Measurements from ENCODE around the gene MTCL1.

Gene MTCL1

DNA sequence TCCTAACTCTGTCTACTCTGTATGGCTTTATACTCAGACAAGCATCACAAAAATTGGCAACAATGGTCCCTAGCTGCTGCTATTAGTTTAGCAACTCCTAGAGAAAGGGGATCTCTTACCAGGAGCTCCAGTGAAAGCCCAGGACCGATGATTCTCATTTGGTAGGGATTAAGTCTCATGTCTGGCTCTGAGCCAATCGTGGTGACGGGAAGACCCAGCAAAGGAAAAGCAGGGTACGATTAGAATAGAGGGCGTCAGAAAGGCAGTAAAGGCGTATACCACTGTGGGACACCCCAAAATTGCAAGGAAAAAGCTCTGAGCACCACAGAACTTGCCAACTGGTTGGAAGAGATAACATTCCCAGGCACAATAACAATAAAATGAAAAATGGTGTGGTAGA, 129.5 kb downstream of the MTCL1 start:
- no peak for DNase-seq (ENCODE audit: low read depth)

- DNase-seq (ENCODE audit: low read depth) = no peak
Observed at GRCh38 chr18:8835521-8835953, 130.2 kb downstream of the MTCL1 start.

GRCh38 chr18:8839281-8839680, 133.9 kb downstream of the MTCL1 start:
- DNase-seq (ENCODE audit: low read depth) = no peak

GRCh38 chr18:8841781-8842485, 136.6 kb downstream of the MTCL1 start:
- no peak for DNase-seq (ENCODE audit: low read depth)

DNA sequence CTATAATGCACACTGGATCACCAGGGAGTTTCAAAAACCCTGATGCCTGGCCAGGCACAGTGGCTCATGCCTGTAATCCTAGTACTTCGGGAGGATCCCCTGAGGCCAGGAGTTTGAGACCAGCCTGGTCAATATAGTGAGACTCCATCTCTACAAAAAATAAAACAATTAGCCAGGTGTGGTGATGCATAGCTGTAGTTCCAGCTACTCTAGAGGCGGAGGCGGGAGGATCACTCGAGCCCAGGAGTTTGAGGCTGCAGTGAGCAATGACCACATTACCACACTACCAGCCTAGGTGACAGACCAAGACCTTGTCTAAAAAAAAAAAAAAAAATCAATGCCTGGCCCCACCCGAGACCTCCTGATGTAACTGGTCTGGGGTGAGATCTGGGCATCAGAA, 137.2 kb downstream of the MTCL1 start:
- no peak for DNase-seq (ENCODE audit: low read depth)

DNA sequence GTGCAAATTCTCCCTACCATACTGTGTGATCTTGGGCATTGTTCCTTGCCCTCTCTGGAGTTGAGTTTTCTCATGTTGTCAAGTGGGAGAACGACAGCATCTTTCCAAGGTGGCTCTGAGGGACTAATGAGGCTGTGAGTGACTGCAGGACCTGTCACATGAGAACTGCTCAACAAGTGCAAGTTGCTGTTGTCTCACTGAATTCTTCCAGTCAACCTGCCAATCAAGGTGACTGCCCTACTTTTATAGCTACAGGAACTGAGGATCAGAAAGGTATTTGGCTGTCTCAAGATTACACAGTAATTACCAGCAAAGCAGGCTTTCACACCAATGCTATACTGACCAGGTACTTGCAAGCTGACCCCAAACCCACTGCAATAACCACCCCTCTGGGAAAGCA, 137.6 kb downstream of the MTCL1 start:
- DNase-seq (ENCODE audit: low read depth) = no peak

DNA sequence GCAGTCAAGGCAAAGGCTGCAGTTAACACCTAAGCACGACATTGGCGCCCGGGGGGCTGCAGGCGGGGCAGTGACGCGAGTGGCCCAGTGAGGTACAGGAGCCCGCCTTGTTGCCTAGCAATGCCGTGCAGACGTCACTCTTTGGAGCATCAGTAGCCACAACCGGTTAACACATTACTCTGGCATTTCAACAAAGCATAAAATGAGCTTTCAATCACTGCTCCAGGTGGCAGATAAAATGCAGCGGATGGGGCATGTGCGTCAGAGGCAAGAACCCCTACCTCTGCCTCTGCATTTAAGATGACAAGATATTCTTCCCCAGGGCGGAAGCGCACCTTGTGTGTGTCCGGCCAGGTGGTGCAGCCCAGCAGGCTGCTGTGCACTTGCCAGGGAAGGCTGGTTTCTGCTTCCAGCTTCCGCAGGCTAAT, 139.4 kb downstream of the MTCL1 start:
- no peak for DNase-seq (ENCODE audit: low read depth)

- no peak for DNase-seq (ENCODE audit: low read depth)
Observed at GRCh38 chr18:8845506-8845905, 140.2 kb downstream of the MTCL1 start.

DNA sequence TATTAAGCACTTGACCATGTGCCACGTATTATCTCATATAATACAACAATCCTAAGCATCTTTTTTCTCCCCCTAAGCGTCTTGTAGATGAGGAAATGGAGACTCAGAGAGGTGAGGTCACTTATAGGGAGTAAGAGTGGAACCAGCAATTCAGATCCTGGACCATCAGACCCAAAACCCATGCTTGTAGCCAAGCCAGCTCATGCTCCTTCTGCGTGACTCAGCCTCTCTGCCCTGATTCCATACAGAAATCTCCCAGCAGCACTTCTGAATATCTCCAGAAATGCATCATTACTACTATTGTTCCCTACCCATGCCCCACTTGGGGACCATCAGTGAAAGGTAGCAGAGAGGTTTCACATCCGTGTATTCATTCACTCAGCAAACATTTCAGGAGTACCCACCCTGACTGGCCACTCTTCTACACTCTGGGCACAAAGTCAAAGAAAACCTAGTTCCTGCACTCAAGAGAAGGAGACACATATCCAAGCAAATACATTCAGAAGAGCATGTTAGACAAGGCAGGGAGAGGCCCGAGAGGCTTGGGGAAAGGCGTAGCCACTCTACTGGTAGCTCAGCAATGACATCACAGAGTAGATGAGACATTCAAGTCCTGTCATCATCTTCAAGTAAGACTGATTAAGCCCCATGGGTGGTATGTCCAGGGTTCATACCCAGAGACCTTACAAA, 141.9 kb downstream of the MTCL1 start:
- no peak for DNase-seq (ENCODE audit: low read depth)

DNA sequence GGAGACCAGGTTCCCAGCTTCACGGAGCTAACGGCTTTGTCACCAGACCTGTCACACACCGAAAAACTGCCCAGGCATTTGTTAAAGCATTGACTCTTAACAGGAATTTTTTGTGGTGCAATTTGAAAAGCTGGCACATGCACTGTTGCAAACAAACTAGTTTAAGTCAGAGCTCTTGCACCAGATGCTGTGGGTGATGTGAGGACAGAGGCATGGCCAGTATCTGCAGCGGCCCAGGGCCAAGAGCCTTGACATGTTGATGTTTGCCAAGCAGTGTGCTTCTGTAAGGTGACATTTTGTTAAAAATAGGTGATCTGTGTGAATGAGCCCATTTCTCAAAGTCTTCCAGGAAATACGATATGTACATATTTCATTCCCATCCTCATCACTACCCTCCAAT, 142.5 kb downstream of the MTCL1 start:
- no peak for DNase-seq (ENCODE audit: low read depth)

DNA sequence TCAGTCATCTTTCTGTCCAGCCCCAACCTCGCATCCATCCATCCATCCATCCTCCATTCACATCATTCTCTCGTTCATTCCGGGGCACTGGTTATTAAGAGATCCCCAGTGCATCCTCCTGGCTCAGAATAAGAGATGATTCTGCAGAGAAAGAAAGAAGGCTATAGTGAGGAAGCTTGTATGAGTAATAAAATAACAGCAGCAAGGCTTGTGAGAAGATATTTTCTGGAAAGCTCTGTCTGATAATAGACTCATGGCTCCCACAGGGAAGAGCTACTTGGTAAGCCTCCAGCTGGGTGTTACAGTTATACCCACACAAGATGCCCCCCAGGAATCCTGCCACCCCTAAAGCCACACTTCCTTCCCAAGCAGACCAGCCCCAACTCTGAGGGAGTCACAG, 143.2 kb downstream of the MTCL1 start:
- DNase-seq (ENCODE audit: low read depth) = no peak

GRCh38 chr18:8849696-8850095, 144.3 kb downstream of the MTCL1 start:
- DNase-seq (ENCODE audit: low read depth) = no peak

- DNase-seq (ENCODE audit: low read depth) = no peak
Observed at GRCh38 chr18:8851659-8852058, 146.3 kb downstream of the MTCL1 start.

GRCh38 chr18:8854550-8854949, 149.2 kb downstream of the MTCL1 start:
- no peak for DNase-seq (ENCODE audit: low read depth)

DNA sequence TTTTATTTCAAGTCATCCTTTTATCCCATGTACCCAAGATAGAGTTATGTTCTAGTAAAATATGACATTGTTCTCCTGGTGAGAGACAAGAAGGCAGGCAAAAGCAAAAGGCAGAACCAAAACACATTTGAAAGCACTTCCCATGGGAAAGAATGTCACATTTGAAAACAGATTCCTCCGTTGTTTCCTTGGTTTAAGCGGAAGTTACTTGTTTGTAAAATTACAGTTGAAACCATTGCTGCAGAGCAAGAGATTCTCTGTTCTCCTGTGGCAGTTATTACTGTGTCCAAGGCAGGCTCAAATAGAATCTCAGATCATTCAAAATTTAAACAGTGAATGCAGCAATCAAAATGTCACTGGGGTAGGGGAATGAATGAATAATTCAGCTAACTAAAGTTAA, 149.6 kb downstream of the MTCL1 start:
- no peak for DNase-seq (ENCODE audit: low read depth)

DNA sequence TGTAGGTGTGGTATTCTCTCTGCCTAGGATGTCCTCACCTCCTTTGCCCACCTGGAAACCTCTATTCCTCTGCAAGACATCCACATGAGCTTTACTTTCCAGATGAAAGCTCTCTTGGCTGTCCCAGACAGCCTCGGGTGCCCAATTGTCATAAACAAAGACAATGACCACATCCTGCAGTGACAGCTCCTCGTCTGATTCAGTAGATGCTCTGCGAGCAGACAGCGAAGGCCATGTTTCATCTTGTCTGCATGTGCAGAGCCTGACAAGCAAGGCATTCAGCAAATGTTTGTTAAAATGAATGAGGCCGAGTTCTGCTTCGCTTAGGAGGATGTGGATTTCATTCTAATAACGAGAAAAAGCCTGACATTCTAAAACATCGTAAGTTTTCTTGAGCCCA, 150.9 kb downstream of the MTCL1 start:
- no peak for DNase-seq (ENCODE audit: low read depth)

DNA sequence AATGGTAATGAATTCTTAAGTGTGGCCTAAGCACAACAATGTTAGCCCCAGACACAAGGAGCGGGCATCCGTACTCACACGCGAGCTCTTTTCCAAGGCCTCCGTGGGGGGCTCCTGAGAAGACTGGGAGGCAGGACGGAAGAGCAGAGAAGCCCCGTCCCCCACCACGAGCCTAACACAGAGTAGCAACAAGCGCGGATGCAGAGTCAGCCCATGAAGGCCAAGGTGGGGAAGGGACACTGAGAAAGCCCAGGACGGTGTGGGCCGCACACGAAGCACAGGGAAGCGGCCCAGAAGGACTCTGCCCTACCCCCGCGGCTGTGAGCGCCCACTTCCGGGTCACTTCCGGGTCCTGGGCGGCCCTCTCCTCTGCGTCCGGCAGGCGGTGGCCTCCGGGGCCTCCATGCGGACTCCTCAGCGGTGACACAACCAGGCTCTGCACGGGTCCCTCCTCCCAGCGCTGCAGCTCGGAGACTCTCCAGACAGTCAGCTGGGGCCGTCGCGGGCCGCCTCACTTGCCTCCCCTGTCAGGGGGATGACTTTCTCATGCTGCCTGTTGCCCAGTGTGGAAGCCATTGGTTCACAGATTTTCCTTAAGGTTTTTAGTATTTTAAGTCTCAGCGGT, 151.5 kb downstream of the MTCL1 start:
- no peak for DNase-seq (ENCODE audit: low read depth)

DNA sequence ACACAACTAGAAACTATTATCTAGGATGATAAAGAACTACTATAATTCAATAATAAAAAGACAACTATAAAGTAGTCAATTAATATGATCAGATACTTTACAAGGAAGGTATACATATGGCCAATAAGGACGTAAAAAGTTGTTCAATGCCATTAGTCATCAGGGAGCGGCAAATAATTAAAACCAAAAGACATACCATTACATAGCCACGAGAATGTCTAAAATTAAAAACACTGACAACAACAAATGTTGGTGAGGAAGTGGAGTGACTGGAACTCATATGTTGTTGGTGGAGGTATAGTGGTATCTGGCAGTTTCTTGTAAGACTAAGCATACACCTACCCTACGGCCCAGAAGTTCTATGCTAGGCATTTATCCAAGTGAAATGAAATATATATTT, 152.4 kb downstream of the MTCL1 start:
- DNase-seq (ENCODE audit: low read depth) = no peak

GRCh38 chr18:8858888-8859511, 153.6 kb downstream of the MTCL1 start:
- DNase-seq (ENCODE audit: low read depth) = no peak

- no peak for DNase-seq (ENCODE audit: low read depth)
Observed at GRCh38 chr18:8860845-8861642, 155.7 kb downstream of the MTCL1 start.

- no peak for DNase-seq (ENCODE audit: low read depth)
Observed at GRCh38 chr18:8863427-8863826, 158.1 kb downstream of the MTCL1 start.

DNA sequence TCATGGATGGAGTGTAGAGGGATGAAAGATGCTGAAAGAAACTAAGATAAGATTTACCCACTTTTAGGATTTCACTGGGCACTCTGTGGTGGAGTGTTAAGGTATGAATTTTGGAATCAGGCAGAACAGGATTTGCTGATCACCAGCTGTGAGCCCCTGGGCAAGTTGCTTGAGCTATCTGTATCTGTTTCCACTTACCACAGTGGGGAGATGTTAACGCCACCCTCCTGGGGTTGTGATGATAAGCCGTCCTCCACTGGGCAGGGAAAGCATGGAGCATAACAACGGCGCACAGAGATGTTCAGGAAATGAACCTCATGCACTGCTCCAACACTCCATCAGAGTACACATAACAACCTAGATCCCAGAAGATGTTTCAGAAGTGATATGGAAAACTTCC, 160.6 kb downstream of the MTCL1 start:
- no peak for DNase-seq (ENCODE audit: low read depth)
